Activated T-cell treated with anti-CD3 and anti-CD28 coated beads for 48 hours (primary cell): ENCODE results near the gene OTOS.
A peak's percentile ranks its signal among the peaks of the same experiment; 100 is the strongest.

ENCODE experiments used
- DNase-seq: peaks from one replicate; pipeline ENCODE4 v3.0.0-alpha.2; 2020; ENCODE audit warnings: low read depth

The OTOS gene

DNA sequence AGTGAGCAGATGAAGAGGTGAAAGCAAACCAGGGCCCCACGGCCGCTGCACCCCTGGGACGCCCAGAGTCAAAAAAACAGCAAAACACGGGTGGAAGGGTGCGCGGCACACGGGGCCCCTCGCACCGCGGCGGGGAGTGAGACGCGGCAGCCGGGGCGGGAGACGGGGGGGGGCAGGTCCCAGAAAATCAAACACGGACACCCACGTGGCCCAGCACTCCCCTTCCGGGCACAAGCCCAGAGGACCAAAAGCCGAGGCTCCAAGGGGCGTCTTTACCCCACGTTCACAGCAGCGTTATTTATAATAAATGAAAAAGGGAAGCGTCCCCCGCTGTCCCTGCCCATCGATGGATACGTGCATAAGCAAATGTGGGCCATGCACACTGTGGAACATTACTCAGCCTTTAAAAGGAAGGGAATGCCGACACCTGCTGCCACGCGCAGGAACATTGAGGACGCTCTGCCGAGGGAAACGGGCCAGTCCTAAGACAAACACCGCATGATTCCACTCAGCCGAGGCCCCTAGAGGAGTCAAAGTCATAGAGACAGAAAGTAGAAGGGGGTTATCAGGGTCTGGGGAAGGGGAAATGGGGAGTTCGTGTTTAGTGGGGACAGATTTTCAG, 3.7 kb downstream of the OTOS start:
- no peak for DNase-seq

DNA sequence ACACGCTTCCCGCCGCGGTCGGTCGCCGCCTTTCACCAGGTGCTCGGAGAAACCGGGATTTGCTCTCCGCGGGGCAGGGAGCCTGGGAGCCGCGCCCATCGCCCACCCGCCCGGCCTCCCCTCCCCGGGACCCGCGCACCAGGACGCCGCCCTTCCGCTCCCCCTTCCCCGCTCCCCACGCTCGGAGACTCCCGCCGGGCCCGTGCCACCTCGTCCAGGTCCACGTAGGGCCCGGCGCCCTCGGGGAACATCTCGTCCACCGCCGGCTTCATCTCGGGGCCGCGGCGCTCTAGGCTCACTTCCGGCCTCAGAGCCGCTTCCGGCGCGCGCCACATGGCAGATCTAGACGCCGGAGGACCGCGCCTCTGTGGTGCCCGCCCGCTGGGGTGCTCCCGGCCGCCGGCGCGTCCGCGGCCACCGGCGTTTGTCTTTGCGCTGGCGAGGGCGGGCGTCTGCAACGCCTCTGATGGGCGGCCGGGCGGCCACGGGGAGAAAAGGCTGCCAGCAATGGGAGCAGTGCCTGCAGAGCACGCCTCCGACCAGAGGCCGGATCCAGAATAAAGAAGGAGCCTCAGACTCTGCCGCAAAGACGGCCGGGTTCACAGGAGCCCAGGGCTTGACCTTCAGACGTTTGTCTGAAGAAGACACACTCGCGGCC, 4.3 kb downstream of the OTOS start, which contains the start of gene COPS9:
COPS9 (minus strand) TSS at position 293 of the 658 bp plus-strand sequence; CDS start at position 272, 21 bp downstream.
- peak; percentile 87 for DNase-seq

GRCh38 chr2:240135706-240136012, 4.8 kb downstream of the OTOS start:
- no peak for DNase-seq

DNA sequence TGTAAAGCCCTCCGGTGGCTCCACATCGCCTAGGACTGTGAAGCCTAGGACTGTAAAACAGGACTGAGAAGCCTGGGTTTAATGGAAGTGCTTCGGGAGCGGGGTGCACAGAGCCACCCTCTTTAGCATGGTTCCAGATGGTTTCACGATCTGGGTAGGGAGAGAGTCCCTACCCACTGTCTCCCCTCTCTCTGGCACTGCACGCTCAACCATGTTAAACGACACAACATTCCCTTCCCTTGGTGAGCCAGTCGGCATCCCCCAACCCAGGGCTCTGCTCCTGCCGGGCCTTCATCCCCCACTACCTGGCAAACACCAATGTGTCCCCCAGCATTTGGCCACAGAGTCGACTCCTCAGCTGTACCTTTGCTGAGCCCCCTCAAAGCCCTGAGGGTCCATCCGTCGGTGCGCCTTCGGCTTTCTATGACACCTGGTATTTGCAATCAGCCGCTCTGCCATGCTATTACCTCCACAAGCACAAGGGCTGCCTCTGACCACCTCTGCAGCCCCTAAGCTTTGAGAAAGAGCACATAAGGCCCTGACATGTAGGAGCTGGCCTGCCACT, 5.4 kb downstream of the OTOS start:
- DNase-seq, result no peak

GRCh38 chr2:240134466-240134865, 6.0 kb downstream of the OTOS start:
- no peak for DNase-seq

DNA sequence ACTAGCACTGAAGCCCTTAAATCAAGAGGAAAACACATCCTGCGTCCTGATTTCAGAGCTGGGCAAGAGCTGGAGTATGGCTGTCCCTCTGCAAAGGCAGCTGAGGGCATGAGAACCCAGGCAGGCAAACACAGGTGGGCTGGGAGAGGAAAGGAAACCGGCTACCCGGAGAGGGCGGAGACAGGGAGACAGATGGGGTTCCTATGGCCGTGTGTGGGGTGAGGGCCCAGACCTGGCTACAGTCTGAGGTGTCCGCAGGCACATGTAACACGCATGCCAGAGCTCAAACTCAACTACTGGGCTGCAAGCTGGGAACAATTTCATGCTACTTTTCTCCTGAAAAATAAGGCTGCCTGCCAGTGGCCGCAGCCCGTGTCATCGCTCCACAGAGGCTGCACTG, 7.1 kb downstream of the OTOS start:
- DNase-seq, result no peak

DNA sequence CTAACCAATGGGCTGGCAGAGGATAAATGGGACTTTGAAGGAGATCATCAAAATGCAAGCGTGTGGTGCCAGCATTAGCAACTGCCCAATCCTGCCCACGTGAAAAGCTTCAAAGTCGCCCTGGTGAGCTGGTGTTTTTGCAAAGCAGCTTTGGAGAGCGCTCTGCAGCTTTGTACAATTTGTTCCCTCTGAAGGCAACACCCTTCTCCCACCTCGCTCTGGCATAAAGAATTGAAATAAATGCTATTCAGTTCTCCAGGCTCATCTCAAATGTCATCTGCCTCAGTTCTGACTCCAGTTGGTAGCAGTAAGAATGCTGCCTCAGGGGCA, 7.8 kb downstream of the OTOS start:
- no peak for DNase-seq

DNA sequence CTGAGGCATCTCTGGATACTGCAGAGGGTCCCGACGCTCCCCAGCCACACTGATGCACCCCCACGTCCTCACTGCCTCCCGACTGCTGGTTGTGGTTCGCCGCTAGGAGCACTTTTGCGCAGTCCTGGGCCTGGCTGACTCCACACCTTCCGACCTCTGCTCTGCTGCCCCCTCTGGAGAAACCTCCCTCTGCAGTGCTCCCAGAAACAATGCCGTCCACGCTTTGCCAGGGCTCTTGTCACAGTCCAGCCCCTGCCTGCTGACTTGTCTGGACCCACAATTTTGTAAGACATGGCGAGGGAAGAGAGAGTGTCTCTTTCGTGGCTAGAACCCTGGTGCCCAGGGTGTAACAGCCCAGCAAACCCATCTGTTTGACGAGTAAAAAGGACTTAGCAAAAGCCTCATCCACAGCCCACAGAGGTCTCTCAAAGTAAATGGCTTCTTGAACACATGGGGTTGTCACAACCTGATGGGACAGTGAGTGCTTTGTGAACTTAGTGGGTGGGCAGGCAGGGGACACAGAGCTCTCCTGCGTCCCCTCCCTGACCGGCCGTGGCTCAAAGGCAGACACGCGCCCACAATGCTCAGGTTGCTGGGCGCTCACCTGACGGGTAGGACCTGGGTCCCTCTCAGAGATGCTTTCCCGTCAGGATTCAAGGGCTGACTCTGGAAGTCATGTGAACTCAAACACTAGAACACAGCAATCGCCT, 8.4 kb downstream of the OTOS start:
- DNase-seq, result no peak

DNA sequence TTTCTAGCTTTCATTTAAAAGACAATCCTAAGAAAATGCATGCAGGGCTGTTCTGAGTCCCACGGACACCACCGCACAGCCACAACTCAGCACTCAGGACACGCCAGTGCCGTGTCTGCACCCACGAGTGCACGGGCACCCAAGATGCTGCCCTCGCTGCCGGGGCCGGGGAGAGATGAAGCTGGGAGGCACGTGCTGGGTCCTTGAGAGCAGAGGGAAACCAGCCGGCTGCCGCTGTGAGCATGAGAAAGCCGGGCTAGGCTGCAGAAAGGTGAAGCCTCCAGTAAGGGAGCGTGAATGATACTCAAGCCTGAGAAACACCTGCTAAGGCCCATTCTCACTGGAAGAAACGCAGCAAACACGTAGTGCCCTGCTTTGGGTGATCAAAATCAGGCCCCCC, 9.2 kb downstream of the OTOS start:
- no peak for DNase-seq

GRCh38 chr2:240130393-240131195, 9.9 kb downstream of the OTOS start:
- DNase-seq, result no peak

DNA sequence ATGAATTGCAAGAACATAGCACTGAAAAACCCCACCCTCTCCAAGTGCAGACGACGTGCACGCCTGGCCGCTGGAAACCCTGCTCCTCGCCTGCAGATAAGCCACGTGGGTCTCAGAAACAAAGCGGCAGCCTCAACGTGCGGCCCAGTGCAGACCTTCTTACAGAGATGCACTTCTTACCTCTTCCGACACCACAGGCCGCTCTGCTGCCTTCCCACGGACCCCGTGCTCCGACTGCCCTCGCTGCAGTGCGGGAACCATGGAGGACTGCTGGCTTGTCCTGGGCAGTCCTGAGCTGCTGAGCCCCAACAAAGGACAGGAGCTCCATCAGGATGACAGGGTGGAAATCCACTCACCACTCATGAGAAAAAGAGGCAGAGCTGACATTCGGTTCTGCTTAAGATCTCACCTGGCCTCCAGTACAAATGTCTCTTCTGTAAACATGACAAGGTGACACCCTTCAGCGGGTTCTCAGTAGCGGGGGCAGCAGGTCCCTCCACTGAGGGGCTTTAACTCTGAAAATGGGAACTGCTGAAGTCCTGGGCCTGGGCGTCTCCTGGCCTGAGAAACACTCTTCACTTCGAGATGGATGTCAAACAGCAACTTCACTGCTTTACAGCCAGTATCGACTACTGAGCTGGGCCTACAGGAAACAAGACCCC, 10.6 kb downstream of the OTOS start:
- no peak for DNase-seq

DNA sequence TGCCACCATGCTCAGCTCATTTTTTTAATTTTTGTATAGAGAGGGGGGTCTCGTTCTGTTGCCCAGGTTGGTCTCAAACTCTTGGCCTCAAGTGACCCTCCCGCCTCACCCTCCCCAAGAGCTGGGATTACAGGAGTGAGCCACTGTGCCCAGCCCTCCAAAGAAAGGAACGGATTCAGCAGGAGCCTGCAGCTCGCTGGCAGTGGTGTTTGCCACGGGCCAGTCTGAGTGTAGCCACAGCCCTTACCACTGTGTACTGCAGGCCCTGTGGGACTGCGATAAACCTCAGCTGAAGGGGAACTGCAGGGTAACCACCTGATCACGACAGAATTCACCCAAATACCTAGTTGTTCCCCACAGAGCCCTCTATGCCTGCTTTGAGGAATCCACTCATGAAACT, 11.1 kb downstream of the OTOS start:
- DNase-seq, result no peak

- no peak for DNase-seq
Observed at GRCh38 chr2:240128608-240129145, 11.8 kb downstream of the OTOS start.

- DNase-seq, result no peak
Observed at GRCh38 chr2:240127911-240128607, 12.4 kb downstream of the OTOS start.

DNA sequence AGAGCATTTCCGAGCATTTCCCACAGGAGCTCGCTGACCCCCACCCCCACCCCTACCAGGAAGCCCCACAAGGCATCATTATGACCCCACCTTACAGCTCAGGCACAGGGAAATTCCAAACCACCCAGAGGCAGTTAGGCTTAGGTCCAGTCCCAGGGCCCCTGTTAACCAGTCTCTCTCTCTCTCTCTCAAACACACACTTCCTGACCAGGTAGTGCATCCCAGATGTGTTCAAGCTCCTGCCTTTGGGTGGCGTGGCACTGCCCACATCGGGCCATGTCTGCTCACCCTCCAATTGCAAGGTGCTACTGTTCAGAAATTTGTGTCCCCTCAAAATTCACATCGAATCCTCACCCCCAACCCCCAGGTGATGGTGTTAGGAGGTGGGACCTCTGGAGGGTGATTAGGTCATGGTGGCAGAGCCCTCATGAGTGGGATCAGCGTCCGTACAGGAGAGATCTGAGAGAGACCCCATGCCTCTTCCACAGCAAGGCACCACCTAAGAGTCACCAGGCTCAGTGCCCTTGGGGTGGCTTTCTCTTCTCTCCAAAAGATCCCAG, 13.2 kb downstream of the OTOS start:
- DNase-seq, result no peak

- DNase-seq, result no peak
Observed at GRCh38 chr2:240126731-240127130, 13.7 kb downstream of the OTOS start.

DNA sequence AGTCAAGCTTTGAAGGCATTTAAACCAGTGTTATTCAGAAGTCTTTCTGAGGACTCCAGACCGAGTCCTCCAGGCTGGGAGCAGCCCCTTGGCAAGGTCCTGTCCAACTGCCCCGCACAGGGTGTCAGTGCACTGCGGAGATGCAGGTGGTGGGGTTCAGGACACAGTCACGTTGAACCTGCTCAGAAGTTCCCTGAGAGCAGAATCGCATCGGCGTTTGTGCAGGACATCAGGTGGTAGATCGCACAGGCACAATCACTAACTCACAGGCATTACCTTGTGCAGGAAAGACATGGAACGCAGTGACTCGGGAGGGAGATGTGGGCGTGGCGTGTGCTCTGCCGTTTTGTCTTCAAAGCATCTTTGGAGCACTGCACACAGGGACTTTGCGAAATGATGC, 14.7 kb downstream of the OTOS start:
- DNase-seq, result no peak

- DNase-seq, result no peak
Observed at GRCh38 chr2:240124651-240125030, 15.8 kb downstream of the OTOS start.

DNA sequence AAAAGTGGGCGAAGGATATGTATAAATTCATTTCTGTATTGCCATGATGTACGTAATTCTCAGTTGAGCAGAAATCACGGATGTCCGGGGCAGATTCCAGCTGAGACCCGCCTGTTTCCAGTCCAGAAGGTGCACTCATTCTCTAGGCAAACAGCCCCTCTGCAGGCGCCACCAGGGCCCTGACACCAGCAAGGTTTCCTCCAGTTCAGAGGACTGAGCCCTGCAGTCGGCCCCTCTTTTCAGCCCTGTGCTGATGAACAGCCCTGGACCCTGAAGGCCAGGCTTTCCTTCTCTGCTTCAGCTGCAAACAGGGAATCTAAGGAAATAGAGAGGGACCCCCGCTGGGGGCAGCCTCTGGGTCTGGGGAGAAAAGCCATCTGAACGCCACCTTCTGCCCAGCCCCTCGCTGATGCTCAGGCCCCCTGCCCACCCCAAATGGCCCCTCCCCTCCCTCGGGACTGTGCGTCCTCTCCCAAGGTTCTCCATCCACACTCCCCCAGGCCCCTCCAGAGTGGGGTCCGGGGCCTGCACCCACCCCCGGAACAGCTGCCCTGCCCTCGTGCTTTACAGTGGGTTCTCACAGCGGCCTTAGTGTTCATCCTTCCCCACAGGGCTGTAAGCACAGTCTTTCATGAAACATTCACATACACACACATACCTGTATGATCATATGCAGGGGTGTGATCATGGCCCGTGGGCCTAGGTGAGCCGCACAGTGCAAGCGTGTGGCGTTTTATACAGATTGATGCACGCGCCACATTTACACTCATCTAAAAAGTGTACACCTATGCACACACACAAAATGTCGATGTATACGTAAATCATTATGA, 16.4 kb downstream of the OTOS start:
- DNase-seq, result no peak

GRCh38 chr2:240121675-240122074, 18.8 kb downstream of the OTOS start:
- DNase-seq, result no peak
